OCI-M1 (cell line): ENCODE measurements around the gene FHOD3.

Source experiments
- DNase-seq: peaks from one replicate; lab custom pipeline; 2025; lab: John Stamatoyannopoulos, UW

The FHOD3 gene

DNA sequence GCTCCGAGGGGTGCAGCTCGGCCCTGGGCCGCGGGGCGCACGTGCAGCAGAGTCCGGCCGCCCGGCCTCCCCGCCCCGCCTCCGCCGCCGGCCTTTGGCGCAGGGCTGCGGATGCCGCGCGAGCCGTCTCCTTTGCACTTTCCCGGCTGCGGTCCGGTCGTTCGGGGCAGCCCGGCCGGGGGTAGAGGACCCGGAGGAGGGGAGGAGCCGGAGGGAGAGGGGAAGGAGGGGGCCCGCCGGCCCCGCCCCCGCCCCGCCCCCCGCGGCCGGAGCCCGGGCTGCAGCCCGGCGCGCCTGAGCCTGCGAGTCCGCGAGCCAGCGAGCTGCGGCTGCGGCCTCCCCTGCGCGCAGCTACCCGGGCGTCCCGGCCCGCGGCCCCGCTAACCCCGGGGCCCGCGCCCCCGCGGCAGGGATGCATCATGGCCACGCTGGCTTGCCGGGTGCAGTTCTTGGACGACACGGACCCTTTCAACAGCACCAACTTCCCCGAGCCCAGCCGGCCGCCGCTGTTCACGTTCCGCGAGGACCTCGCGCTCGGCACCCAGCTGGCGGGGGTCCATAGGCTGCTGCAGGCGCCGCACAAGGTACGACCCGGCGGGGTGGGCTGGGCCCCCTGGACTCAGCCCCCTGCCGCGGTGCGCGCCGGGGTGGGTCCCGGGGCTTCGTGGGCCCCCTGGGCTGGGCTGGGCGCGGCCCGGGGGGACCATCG is at the start of gene FHOD3:
TSS of gene FHOD3 (plus strand) at position 297 of the 709 bp plus-strand sequence. CDS start at position 420, 123 bp downstream.
- DNase-seq: no peak

DNA sequence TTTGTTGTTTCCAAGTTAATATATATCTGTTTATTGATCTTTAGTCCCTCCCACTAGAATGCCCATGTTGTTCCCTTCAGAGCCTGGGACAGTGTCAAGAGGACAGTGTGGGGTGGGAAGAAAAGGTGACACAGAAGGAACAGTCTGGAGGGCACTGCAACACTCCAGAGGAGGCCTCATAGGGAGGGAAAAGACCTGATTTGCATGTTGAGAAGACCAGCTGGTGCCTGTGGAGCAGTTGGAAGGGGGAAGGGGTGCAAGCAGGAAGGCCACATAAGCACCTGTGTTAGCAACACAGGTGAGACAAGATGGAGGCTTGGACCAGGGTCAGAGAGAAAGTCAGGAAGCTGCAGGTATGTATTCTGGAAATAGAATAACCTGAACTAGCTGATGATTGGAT is 48.1 kb upstream of the FHOD3 start:
- DNase-seq: no peak

DNA sequence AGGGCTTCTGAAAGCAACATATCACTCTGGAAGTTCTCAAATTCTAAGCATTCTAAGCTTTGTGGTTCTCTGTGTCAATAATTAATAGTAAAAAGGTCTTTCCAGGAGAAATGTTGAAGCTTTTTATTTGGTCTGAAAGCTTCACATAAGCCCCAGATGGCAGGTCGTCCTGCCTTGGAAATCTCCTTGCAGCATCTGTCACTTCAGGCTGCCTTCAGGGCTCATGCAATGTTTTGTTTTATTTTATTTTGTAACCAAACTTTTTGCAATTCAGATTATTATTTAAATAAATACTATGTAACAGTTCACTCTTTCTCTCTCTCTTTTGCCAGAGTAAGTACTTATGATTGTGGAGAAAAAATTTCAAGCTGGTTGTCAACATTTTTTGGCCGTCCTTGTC is 46.7 kb upstream of the FHOD3 start:
- no peak for DNase-seq

DNA sequence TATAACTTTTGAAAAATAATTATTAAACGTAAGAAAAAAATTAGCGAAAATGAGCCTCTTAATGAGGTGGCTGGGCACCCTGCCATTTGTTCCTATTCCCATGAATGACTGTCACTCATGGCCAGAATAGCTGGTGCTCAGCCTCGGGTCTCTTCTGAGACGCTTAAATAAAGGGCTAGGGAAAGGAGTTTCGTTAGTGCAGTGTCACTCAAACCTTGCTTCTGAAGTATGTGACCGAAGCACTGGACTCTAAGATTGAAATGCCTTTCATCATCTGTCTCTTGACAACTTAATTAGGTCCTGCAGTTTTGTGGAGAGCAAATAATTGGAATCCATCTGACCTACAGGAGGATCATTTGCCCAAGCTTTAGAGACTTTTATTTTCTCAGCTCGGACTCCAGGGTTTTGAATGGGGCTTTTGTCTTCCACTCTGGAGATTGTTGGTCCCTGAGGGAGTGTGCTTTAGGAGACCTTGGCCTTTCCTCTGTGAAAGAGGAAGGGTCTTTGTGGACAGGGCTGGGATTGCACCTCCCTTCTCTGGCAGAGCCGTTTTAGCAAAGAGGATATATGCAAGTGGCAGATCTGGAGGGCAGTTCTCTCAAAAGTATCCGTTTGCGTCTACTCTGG is 42.3 kb upstream of the FHOD3 start:
- no peak for DNase-seq

DNA sequence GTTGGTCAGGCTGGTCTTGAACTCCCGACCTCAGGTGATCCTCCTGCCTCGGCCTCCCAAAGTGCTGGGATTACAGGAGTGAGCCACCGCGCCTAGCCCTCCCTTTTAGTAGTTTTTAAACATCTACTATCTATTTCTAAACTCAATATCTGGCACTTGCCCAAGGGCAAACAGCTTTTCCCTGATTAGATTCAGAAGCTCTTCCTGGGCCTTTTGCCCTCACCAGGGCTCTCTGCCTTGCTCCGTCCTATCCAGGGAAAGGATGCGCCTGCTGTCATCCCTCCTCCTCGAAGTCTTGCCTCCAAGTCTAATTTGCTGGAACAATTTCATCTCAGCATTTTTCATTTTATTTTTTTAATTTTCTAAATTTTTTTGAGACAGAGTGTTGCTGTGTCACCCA is 41.4 kb upstream of the FHOD3 start:
- DNase-seq: no peak

DNA sequence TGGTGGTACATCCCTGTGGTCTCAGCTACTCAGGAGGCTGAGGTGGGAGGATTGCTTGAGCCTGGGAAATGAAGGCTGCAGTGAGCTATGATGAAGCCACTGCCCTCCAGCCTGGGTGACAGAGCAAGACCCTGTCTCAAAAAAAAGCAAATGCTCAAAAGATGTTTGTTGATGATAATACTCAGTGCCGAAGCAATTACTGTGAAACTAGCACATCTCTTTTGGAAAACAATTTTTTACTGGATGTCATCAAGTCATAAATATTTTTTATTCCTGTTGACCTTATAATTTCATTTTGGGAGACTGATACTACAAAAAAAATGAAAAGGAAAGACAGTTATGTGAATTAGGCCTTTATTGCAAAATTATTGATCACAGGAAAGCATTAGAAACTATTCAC is 34.5 kb upstream of the FHOD3 start:
- DNase-seq: no peak

DNA sequence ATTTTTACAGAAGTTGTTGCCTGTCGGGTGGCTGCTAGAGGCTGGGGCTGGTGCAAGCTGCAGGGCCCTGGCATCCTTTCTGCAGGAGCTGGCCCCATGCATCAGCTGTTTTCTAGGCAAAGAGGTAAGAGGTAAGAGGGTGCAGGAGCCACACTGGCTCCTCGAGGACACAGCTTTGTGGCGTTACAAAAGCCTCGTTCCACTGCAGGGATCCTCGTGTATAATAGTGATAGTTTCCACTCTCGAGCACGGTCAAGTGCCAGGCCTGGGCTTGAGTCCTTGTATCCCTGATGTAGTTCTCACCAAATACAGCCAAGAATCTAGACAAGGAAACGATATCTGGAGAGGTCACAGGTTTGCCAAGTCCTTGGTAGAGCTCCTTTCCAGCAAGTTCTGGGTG is 33.2 kb upstream of the FHOD3 start:
- DNase-seq: no peak

DNA sequence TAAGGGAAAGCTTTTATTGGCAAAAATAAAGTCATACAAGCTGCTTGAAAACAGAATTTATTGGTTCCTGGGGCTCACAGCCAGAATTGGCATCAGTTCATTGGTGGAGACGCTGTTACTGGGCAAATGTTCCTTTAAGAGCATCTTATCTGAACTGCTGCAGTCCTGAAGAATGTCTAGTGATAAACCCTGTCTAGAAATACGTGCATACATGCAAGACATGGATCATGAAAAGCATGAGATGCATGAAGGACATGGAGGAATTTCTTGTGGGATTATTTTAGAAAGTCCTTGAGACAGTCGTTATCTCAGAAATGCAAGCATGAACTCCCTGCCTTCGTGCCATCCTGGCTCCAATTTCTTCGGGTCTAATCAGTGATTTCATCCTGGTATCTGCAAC is 32.5 kb upstream of the FHOD3 start:
- DNase-seq: peak; percentile 30

DNA sequence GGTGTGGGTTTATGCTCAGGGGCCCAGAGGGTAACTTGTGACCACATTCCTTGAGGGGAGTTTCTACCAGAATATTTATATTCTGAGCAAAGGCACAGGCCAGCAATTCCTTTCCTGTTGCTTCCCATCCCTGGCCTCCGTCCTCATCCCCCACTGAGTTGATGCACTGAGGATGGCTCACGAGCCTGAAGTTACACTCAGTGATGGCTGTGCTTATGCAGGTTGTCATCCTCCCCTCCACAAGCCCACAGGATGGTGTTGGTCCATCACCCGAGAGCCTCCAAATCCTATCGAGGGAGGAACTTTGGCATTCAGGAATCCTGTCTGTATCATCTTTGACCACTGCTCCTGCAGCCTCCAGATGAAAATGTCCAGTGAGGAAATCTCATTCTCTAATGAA is 28.4 kb upstream of the FHOD3 start:
- DNase-seq: no peak

DNA sequence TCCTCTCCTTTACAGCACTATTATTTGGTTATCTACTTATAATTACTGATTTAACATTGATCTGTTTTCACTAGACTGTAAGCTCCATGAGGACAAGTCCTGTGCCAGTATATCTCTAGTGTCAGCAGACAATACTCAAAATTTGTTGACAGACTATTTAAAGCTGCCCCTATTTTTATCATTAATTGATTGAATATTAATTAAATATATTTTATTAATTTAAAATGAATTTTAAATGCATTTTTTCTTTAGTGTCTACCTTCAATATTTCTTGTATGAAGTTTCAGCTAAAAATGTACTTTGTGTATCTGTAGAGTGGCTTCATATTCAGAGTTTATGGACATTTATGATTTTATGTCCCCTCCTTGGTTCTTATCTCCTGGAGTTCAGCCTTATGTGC is 26.4 kb upstream of the FHOD3 start:
- no peak for DNase-seq

DNA sequence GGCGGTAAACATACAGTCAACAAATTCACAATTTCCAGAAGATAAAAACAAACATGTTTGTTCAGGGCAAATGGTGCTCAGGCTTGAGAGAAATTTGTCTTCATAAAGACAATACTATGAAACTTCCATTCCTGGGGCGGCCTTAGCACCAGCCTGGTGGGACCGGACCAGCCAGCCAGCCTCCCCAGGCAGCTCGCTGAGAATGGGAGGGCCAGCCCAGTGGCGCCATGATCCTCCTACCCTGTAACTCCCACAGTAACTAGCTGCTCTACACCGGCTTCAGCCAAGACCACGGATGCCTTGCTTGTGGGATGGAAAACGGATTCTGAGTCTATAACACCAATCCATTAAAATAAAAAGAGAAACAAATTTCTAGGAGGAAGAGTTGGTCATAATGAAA is 24.2 kb upstream of the FHOD3 start:
- DNase-seq: no peak

DNA sequence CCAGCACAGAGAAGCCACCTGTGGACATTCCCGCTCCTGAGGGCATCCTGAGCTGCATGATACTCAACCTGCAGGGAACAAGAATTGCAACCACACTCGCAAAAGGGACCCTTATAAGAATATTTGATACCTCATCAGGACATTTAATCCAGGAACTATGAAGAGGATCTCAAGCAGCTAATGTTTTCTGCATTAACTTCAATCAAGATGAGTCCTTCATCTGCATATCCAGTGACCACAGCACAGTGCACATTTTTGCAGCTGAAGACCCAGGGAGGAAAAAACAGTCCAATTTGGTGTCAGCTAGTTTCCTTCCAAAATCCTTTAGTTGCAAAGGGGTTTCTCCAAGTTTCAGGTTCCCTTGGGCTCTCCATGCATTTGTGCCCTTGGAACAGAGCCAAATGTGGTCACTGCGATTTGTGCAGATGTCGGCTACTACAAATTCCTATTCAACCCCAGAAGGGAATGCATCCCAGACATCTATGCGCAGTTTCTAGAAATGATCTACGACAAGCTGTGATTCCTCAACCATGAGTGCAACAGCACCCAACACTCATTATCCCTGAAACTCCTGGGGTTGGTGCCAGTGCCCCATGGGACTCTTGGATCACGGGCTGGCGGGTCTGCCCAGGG is 23.3 kb upstream of the FHOD3 start:
- DNase-seq: no peak

DNA sequence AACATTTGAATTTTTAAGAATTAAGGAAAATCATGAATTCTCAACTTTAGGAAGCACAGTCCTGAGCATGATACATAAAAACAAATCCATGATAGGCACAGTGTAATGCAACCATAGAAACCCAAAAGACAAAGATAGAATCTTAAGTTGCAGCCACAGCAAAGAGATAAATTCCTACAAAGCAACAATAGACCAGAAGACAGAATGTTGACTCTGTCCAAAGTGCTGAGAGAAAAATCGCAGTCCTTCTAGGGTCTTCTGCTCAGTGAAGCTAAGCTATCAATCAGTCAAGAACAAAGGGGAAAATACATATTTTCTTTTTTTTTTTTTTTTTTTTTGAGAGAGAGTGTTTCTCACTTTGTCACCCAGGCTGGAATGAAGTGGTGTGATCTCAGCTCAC is 22.0 kb upstream of the FHOD3 start:
- no peak for DNase-seq

DNA sequence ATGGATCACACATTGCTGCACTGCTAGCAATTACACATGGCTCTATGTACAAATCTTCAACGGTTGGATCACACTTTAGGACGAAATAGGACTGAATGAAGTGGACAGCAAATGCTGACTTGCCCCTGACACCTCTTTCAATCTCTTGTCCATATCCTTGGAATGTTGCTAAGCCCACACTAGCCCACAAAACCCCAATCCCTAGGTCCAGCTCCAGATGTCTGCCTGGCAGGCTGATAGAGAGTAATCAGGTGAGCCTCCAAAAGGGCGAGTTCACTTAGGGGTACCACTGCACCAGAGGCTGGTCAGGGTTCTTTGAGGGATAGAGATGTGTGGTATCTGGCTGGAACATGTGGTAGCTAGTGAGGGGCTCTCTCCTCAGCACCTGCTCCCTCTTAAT is 18.5 kb upstream of the FHOD3 start:
- DNase-seq: no peak

DNA sequence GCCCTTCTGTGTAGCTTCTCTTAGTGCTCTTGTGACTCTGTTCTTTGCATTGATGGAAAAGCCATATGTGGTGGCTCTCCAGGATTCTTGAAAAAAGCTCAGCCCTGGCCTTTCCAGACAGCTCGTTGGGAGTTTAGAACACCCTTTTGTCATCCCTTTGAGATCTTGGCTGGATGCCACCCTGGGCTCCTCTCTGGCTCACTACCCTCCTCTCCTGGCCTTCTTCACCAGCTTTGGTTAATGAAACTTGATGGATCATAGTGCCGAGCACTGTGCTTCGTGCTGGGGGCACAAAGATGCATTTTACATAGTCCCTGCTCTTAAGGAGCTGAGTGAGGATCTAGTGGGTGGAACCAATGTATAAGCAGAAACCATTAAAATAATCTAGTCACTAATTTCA is 15.6 kb upstream of the FHOD3 start:
- no peak for DNase-seq

DNA sequence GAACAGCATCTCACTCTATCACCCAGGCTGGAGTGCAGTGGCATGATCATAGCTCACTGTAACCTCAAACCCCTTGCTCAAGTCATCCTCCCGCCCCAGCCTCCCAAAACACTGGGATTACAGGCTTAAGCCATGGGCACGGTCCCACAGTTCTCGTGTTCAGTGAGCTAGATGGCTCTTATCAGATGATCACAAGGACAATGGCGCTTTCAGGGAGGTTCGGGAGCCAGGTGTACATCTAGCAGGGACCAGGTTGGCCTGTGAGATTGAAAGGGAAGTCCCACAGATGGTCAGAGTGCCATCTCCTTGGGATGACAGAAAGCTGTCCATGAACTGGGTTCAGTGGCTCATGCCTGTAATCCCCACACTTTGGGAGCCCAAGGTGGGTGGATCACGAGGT is 14.1 kb upstream of the FHOD3 start:
- DNase-seq: no peak

DNA sequence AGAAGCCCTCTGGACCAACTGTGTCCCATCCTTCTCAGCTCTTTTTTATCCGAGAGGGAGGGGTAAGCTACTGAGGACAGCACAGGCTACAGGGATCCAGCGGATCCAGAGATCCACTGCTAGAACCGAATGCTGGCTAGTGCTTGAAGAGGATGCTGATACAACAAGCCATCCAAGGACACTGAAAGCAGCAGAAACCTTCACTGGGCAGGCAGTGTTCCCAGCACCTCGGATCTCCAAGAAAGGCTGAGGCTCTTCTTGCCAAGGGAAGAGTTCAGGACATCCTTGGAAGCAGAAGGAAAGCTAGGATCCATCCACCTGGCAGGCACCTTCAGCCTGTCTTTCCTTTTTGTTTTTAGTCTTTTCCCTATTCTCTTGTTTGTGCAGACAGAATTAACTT is 13.2 kb upstream of the FHOD3 start:
- DNase-seq: no peak

DNA sequence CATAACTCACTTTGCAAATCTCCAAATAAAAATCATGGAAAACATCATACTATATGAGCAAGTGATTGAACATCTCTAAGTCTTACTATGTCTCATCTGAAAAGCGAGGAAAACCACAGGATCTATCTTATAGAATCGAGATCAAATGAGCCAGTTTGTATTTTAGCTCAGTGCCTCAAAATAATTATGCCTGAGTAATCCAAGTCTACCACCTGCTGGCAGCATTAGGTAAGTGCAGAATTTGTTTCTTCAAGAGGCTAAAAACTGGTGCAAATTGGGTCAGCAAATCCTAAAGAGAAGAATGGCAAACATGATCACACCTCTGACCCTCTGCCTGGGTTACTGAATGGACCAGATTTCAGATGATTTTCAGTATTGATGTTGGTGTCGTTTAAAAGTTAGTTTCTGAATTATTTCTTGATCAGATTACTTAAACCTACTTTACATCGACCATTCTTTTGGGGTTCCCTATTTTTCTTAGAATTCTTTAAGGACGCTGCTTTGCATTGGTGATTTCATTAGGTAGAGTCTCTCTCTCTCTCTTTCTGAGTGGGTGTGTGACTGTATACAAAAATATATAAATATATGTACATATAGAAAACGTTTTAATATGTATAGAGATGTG is 12.7 kb upstream of the FHOD3 start:
- peak; percentile 79 for DNase-seq

DNA sequence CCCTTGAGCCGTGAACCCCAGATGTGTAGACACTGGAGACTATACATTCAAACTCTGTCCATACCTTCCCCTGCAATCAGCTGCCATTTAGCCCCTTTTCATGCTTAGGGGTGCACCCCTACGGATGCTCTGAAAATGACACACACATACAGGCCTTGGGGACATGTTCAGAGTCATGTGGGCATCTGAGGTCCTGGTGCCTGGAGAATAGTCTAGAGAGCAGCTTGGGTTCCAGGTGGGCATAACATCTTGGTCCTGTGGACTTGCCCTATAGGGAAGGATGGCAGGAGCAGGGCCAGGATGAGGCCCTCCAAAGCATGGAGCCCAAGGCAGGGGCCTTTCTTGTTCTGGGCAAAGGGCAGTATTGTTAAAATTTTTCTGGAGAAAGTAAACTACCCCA is 9.9 kb upstream of the FHOD3 start:
- no peak for DNase-seq

DNA sequence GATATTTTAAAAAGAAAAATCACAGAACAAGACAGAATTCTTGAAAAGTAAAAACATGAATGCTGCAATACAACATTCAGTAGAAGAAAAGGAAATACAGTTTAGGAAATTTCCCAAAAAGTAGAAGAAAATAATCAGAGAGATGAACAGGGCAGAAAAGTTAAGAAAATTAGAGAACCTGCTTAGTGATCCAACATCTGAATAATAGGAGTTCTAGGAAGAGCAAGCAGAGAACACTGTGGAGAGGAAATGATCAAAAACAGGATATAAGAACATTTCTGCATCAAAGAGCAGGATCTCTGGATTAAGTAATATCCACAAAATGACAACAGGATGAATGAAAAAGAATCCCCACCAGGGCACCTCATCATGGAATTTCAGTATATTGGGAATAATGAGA is 8.8 kb upstream of the FHOD3 start:
- DNase-seq: no peak

DNA sequence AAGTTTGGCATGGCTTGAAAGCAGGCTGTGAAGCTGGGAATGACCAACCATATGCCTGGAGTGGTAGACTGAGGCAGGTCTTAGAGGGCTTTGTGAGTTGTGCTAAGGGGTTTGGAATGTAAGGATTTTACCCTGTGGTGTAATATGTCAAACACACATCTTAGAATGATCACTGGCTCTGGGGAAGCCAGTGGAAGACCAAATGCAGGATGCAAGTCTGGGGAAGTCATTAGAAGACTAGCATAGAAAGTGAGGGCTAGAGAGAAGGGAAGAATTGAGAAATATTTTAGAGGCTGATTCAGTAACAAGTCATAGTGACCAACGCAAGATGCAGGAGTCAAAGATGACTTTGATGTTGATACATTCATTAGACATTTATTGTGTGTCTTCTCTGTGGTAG is 3.5 kb upstream of the FHOD3 start:
- no peak for DNase-seq

DNA sequence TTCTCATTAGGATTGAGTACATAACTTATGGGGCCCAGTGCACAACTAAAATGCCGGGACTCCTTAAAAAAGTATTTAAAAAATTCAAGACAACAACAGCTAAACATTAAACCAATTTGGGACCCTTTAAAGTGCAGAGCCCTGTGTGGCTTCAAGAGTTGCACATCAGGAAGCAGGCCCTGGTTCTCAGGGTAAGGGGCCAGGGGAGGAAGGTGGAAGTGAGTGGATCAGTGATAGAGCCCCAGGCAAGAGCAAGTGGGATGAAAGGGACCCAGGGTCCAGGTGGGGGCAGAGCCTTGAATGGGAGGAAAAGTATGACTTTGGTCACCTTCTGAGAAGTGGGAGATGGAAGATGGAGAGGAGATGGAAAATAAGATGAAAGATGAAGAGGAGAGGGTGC is 2.3 kb upstream of the FHOD3 start:
- no peak for DNase-seq

DNA sequence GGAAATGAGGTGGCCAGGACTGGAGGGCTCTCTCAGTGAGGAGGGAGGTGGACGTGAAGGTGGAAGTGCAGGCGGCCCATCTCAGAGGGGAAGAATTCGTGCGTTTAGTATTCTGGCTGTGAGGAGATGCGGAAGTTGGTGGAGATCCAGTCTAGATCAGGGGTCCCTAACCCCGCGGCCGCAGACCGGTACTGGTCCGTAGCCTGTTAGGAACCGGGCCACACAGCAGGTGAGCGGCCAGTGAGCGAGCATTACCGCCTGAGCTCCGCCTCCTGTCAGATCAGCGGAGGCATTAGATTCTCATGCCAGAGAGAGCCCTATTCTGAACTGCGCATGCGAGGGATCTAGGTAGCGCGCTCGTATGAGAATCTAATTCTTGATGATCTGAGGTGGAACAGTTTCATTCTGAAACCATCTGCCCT is 1.6 kb upstream of the FHOD3 start:
- no peak for DNase-seq
